ENCODE data around the gene GPA33.

Gene GPA33

GRCh38 chr1:167118188-167118587 lies 28.0 kb upstream of the GPA33 start:
- no peaks in the 10 kb centered on the region for H3K36me3 ChIP-seq (ENCODE audit: control insufficient read depth, insufficient read depth, low read length)
- H3K4me1 ChIP-seq (ENCODE audit: control insufficient read depth, insufficient read depth, low read length), result no peaks in the 10 kb centered on the region
- 91 to 92% methylated on average over 5 of the region's 5 CpGs for WGBS, 2 experiments
- peaks cover 18% of the 10 kb centered on the region for H3K27me3 ChIP-seq (ENCODE audit: control insufficient read depth, insufficient read depth, low read length, poor library complexity, severe bottlenecking)
- no peak overlapping the region for H3K4me3 ChIP-seq (ENCODE audit: insufficient read depth, low read depth, low read length)
- no peak overlapping the region for H3K27ac ChIP-seq (ENCODE audit: insufficient read depth, low read depth, low read length, poor library complexity, severe bottlenecking)
- H3K9me3 ChIP-seq (ENCODE audit: control insufficient read depth, low read length), result no peaks in the 10 kb centered on the region

- H3K36me3 ChIP-seq (ENCODE audit: control insufficient read depth, insufficient read depth, low read length), result no peaks in the 10 kb centered on the region
- H3K4me3 ChIP-seq (ENCODE audit: insufficient read depth, low read depth, low read length), result no peak overlapping the region
- 96 to 97% methylated on average over 9 of the region's 9 CpGs for WGBS, 2 experiments
- no peak overlapping the region for H3K27ac ChIP-seq (ENCODE audit: insufficient read depth, low read depth, low read length, poor library complexity, severe bottlenecking)
- peaks cover 15% of the 10 kb centered on the region for H3K27me3 ChIP-seq (ENCODE audit: control insufficient read depth, insufficient read depth, low read length, poor library complexity, severe bottlenecking)
- H3K9me3 ChIP-seq (ENCODE audit: control insufficient read depth, low read length), result no peaks in the 10 kb centered on the region
- no peaks in the 10 kb centered on the region for H3K4me1 ChIP-seq (ENCODE audit: control insufficient read depth, insufficient read depth, low read length)
These were observed 27.0 kb upstream of the GPA33 start for GRCh38 chr1:167117225-167117624.

- Histone ChIP-seq H3K4me1 (ENCODE audit: control insufficient read depth, insufficient read depth, low read length) (no peaks in the 10 kb centered on the region), H3K4me3 (ENCODE audit: insufficient read depth, low read depth, low read length) (no peak overlapping the region), H3K36me3 (ENCODE audit: control insufficient read depth, insufficient read depth, low read length) (no peaks in the 10 kb centered on the region), H3K9me3 (ENCODE audit: control insufficient read depth, low read length) (no peaks in the 10 kb centered on the region), H3K27me3 (ENCODE audit: control insufficient read depth, insufficient read depth, low read length, poor library complexity, severe bottlenecking) (peaks cover 4% of the 10 kb centered on the region), H3K27ac (ENCODE audit: insufficient read depth, low read depth, low read length, poor library complexity, severe bottlenecking) (no peak overlapping the region)
- 59 to 67% methylated on average over 1 of the region's 1 CpG for WGBS, 2 experiments
These were observed 26.0 kb upstream of the GPA33 start for GRCh38 chr1:167116174-167116573.

- Histone ChIP-seq H3K9me3 (ENCODE audit: control insufficient read depth, low read length) (no peaks in the 10 kb centered on the region), H3K27me3 (ENCODE audit: control insufficient read depth, insufficient read depth, low read length, poor library complexity, severe bottlenecking) (no peaks in the 10 kb centered on the region), H3K27ac (ENCODE audit: insufficient read depth, low read depth, low read length, poor library complexity, severe bottlenecking) (no peak overlapping the region), H3K4me3 (ENCODE audit: insufficient read depth, low read depth, low read length) (no peak overlapping the region), H3K4me1 (ENCODE audit: control insufficient read depth, insufficient read depth, low read length) (no peaks in the 10 kb centered on the region), H3K36me3 (ENCODE audit: control insufficient read depth, insufficient read depth, low read length) (no peaks in the 10 kb centered on the region)
- WGBS, 2 experiments, result 64 to 73% methylated on average over 5 of the region's 5 CpGs
These were observed 25.5 kb upstream of the GPA33 start for GRCh38 chr1:167115655-167116054.

- no peaks in the 10 kb centered on the region for H3K4me1 ChIP-seq (ENCODE audit: control insufficient read depth, insufficient read depth, low read length)
- no peak overlapping the region for H3K4me3 ChIP-seq (ENCODE audit: insufficient read depth, low read depth, low read length)
- no peaks in the 10 kb centered on the region for H3K36me3 ChIP-seq (ENCODE audit: control insufficient read depth, insufficient read depth, low read length)
- no peak overlapping the region for H3K27ac ChIP-seq (ENCODE audit: insufficient read depth, low read depth, low read length, poor library complexity, severe bottlenecking)
- H3K27me3 ChIP-seq (ENCODE audit: control insufficient read depth, insufficient read depth, low read length, poor library complexity, severe bottlenecking), result no peaks in the 10 kb centered on the region
- no peaks in the 10 kb centered on the region for H3K9me3 ChIP-seq (ENCODE audit: control insufficient read depth, low read length)
These were observed 24.5 kb upstream of the GPA33 start for GRCh38 chr1:167114725-167115124.

- no peaks in the 10 kb centered on the region for H3K4me1 ChIP-seq (ENCODE audit: control insufficient read depth, insufficient read depth, low read length)
- H3K27ac ChIP-seq (ENCODE audit: insufficient read depth, low read depth, low read length, poor library complexity, severe bottlenecking), result no peak overlapping the region
- no peak overlapping the region for H3K4me3 ChIP-seq (ENCODE audit: insufficient read depth, low read depth, low read length)
- H3K27me3 ChIP-seq (ENCODE audit: control insufficient read depth, insufficient read depth, low read length, poor library complexity, severe bottlenecking), result no peaks in the 10 kb centered on the region
- 95 to 96% methylated on average over 4 of the region's 4 CpGs for WGBS, 2 experiments
- no peaks in the 10 kb centered on the region for H3K9me3 ChIP-seq (ENCODE audit: control insufficient read depth, low read length)
- no peaks in the 10 kb centered on the region for H3K36me3 ChIP-seq (ENCODE audit: control insufficient read depth, insufficient read depth, low read length)
These were observed 21.9 kb upstream of the GPA33 start for GRCh38 chr1:167111868-167112709.

GRCh38 chr1:167110586-167110985 lies 20.4 kb upstream of the GPA33 start:
- H3K4me1 ChIP-seq (ENCODE audit: control insufficient read depth, insufficient read depth, low read length), result no peaks in the 10 kb centered on the region
- no peaks in the 10 kb centered on the region for H3K36me3 ChIP-seq (ENCODE audit: control insufficient read depth, insufficient read depth, low read length)
- no peaks in the 10 kb centered on the region for H3K9me3 ChIP-seq (ENCODE audit: control insufficient read depth, low read length)
- H3K4me3 ChIP-seq (ENCODE audit: insufficient read depth, low read depth, low read length), result no peak overlapping the region
- H3K27me3 ChIP-seq (ENCODE audit: control insufficient read depth, insufficient read depth, low read length, poor library complexity, severe bottlenecking), result no peaks in the 10 kb centered on the region
- WGBS, 2 experiments, result 88 to 89% methylated on average over 3 of the region's 3 CpGs
- no peak overlapping the region for H3K27ac ChIP-seq (ENCODE audit: insufficient read depth, low read depth, low read length, poor library complexity, severe bottlenecking)

- no peaks in the 10 kb centered on the region for H3K27me3 ChIP-seq (ENCODE audit: control insufficient read depth, insufficient read depth, low read length, poor library complexity, severe bottlenecking)
- H3K27ac ChIP-seq (ENCODE audit: insufficient read depth, low read depth, low read length, poor library complexity, severe bottlenecking), result no peak overlapping the region
- H3K4me3 ChIP-seq (ENCODE audit: insufficient read depth, low read depth, low read length), result no peak overlapping the region
- H3K9me3 ChIP-seq (ENCODE audit: control insufficient read depth, low read length), result no peaks in the 10 kb centered on the region
- no peaks in the 10 kb centered on the region for H3K36me3 ChIP-seq (ENCODE audit: control insufficient read depth, insufficient read depth, low read length)
- 56 to 58% methylated on average over 2 of the region's 2 CpGs for WGBS, 2 experiments
- no peaks in the 10 kb centered on the region for H3K4me1 ChIP-seq (ENCODE audit: control insufficient read depth, insufficient read depth, low read length)
These were observed 18.9 kb upstream of the GPA33 start for GRCh38 chr1:167109125-167109524.

GRCh38 chr1:167107456-167107855 lies 17.3 kb upstream of the GPA33 start:
- Histone ChIP-seq H3K27me3 (ENCODE audit: control insufficient read depth, insufficient read depth, low read length, poor library complexity, severe bottlenecking) (no peaks in the 10 kb centered on the region), H3K4me3 (ENCODE audit: insufficient read depth, low read depth, low read length) (no peak overlapping the region), H3K27ac (ENCODE audit: insufficient read depth, low read depth, low read length, poor library complexity, severe bottlenecking) (no peak overlapping the region), H3K36me3 (ENCODE audit: control insufficient read depth, insufficient read depth, low read length) (no peaks in the 10 kb centered on the region), H3K9me3 (ENCODE audit: control insufficient read depth, low read length) (no peaks in the 10 kb centered on the region), H3K4me1 (ENCODE audit: control insufficient read depth, insufficient read depth, low read length) (peaks cover 8% of the 10 kb centered on the region)

- WGBS, 2 experiments, result 76 to 77% methylated on average over 4 of the region's 4 CpGs
- no peaks in the 10 kb centered on the region for H3K36me3 ChIP-seq (ENCODE audit: control insufficient read depth, insufficient read depth, low read length)
- H3K9me3 ChIP-seq (ENCODE audit: control insufficient read depth, low read length), result no peaks in the 10 kb centered on the region
- H3K27ac ChIP-seq (ENCODE audit: insufficient read depth, low read depth, low read length, poor library complexity, severe bottlenecking), result no peak overlapping the region
- H3K27me3 ChIP-seq (ENCODE audit: control insufficient read depth, insufficient read depth, low read length, poor library complexity, severe bottlenecking), result no peaks in the 10 kb centered on the region
- no peak overlapping the region for H3K4me3 ChIP-seq (ENCODE audit: insufficient read depth, low read depth, low read length)
- peaks cover 8% of the 10 kb centered on the region for H3K4me1 ChIP-seq (ENCODE audit: control insufficient read depth, insufficient read depth, low read length)
These were observed 15.9 kb upstream of the GPA33 start for GRCh38 chr1:167106119-167106461.

All from ectodermal cell (in vitro differentiated cells).